HG02610 (cell line): ENCODE data around the gene PLAGL2.
"Not testable (repeated sequence)": the region's sequence is repeated elsewhere in the genome, so short reads cannot be mapped to it uniquely, and the experiment has no call there.

ENCODE experiments used
- ATAC-seq: cut with Tn5 transposase; IDR thresholded peaks from one replicate; pipeline ENCODE4 v1.9.1; 2021; ENCODE audit warnings: mild to moderate bottlenecking, moderate library complexity; ENCODE audit not compliant: unreplicated experiment

PLAGL2 gene, protein sequence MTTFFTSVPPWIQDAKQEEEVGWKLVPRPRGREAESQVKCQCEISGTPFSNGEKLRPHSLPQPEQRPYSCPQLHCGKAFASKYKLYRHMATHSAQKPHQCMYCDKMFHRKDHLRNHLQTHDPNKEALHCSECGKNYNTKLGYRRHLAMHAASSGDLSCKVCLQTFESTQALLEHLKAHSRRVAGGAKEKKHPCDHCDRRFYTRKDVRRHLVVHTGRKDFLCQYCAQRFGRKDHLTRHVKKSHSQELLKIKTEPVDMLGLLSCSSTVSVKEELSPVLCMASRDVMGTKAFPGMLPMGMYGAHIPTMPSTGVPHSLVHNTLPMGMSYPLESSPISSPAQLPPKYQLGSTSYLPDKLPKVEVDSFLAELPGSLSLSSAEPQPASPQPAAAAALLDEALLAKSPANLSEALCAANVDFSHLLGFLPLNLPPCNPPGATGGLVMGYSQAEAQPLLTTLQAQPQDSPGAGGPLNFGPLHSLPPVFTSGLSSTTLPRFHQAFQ

DNA sequence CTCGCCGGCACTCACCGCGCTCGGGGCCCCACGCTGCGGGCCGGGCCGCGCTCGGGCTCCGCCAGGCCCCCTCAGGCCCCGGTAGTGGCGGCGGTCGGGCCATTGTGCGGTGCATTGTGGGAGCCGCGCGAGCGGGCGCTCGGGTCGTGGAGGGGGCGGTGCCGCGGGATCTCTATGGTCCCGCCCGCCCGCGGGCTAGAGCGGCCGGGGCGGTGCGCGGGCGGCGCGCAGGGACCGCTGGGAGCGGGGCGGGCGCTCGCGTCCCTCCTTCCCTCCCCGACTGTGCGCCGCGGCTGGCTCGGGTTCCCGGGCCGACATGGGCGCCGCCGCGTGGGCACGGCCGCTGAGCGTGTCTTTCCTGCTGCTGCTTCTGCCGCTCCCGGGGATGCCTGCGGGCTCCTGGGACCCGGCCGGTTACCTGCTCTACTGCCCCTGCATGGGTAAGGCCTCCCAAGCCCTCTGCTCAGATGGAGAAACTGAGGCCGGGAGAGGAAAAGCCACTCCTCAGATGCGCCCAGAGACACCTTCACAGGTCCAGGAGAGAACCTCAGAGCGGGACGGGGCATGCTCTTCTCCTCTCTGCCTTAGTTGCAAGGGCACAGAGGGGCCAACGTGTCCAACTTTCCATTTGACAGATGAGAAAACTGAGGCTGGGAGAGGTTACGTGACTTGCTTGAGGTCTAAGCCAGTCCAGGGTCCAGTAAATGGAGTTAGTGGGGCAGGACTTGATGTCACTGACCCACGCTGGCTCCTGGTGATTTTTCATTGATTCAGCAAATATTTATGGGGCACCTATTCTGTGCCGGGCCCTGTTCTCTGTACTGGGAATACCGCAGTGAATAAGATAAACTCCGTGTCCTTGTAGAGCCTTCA, at the start of gene PLAGL2, which contains the start of gene POFUT1:
TSS of gene PLAGL2 (minus strand) at position 118 of the 873 bp plus-strand sequence. CDS start 5,565 bp downstream, outside the sequence.
TSS of gene POFUT1 (plus strand) at position 255 of the 873 bp plus-strand sequence. CDS start at position 317, 62 bp downstream.
- ATAC-seq: peak; percentile 90

DNA sequence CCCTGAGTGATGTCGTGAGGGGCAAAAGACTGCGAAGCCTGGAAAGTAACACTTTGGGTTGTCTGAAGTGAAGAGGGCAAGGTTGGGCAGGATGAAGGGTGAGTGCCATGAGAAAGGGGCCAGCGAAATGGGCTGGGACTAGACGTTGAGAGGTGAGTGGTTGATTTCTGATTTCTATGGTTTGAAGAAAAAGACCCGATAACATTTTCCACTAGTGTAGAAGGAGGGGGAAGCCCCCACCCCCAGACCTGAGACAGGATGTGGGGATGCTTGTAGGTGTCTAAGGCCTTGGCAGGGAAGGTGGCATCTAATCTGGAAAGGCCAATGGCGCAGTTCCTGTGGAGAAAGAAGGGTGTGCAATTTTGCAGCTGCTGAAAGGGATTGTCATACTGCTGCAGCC, 44.6 kb upstream of the PLAGL2 start:
- ATAC-seq: no peak

DNA sequence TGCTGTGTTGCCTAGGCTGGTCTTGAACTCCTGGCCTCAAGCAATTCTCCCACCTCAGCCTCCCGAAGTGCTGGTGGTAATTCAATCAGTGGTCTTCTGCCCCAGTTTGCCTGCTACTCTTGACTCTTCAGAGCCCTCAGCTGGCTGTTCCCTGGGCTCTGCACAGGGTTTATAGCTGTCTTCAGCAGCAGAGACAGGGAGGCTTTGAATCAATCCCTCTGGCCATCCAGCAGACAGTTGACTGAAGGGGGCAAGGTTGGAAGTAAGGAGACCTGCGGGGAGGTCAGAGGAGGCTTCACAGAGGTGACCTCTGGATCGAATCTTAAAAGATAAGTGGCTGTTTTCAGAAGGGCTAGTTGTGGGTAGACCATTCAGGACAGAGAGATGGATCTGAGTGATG, 43.9 kb upstream of the PLAGL2 start:
- ATAC-seq: no peak

DNA sequence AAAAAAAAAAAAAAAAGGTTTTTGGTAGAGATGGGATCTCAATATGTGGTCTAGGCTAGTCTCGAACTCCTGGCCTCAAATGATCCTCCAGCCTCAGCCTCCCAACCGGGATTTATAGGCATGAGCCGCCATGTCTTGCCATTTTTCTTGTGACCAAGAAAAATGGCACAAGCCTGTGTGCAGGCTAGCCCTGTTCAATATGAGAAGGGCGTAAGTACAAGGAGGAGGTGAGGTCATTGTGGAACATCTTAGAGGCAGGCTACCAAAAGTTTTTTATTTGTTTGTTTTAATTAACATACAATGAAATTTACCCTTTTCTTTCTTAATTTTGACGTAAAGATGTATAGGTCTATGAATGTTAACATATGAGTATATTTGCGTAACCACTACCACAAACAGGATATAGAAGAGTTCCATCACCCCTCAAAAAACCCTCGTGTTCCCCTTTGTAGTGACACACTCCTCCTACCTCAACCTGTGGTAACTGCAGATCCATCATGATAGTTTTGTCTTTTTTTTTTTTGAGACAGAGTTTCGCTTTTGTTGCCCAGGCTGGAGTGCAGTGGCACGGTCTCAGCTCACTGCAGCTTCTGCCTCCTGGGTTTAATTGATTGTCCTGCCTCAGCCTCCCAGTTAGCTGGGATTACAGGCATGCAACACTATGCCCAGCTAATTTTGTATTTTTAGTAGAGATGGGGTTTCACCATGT, 41.6 kb upstream of the PLAGL2 start:
- no peak for ATAC-seq

DNA sequence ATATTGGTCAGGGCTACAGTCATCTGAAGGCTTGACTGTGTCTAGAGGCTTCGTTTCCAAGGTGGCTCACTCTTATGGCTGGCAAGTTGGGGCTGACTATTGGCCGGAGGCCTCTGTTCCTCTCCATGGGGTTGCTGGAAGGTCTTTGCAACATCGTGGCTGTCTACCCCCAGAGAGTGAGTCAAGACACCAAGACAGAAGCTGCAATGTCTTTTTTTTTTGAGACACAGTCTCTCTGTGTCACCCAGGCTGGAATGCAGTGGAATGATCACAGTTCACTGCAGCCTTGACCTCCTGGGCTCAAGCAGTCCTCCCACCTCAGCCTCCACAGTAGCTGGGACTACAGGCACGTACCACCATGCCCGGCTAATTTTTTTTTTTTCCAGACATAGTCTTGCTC, 40.5 kb upstream of the PLAGL2 start:
- ATAC-seq: no peak

DNA sequence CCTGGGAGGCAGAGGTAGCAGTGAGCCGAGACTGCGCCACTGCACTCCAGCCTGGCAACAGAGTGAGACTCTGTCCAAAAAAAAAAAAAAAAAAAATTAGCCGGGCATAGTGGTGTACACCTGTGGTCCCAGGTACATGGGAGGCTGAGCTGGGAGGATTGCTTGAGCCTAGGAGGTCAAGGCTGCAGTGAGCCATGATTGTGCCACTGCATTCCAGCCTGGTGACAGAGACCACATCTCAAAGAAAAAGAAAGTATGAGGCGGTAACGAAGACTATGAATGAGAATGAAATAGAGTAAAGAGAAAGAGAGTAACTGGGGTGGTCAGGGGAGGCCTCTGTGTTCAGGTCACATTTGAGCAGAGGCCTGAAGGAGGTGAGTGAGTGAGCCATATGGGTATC, 38.7 kb upstream of the PLAGL2 start:
- not testable (repeated sequence) for ATAC-seq

DNA sequence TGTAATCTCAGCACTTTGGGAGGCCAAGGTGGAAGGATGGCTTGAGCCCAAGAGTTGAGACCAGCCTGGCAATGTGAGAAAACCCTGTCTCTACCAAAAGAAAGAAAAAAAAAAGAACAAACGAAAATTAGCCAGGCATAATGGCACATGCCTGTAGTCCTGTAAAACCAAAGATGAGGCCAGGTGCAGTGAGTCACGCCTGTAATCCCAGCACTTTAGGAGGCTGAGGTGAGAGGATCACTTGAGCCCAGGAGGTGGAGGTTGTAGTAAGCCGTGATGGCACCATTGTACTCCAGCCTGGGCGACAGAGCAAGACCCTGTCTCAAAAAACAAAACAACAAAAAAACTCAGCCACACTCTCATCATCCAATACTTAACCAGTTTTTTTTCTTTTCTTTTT, 37.4 kb upstream of the PLAGL2 start:
- no peak for ATAC-seq

DNA sequence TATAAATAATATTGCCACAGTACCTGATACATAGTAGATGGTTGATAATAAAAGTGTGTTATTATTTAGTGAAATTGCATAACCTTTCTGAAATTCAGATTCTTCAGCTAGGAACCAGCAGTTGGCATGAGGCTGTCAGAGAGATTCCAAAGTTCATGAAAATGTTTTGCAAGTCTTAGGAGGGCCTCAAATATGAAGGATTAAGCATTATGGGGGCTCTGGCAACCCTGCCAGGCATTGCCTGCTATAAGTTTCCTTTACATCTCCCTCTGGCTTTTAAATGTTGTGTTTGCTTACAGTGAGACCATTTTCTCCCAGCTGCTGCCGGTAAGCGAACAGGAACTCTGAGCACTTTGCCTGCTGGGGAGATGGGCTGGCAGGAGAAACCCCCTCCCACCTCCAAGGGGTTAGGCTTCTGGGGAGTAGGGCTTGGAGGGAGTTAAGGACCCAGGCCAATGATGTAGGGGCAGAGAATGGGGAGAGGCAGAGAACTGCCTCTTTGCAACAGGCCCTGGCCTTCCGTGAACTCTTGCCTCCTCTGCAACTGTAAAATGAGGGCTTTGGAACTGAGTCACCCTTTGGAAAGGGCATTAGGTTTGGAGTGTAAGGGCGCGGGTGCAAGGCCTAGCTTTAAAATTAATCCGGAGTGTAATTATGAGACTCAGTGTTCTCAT, 36.7 kb upstream of the PLAGL2 start:
- ATAC-seq: no peak

DNA sequence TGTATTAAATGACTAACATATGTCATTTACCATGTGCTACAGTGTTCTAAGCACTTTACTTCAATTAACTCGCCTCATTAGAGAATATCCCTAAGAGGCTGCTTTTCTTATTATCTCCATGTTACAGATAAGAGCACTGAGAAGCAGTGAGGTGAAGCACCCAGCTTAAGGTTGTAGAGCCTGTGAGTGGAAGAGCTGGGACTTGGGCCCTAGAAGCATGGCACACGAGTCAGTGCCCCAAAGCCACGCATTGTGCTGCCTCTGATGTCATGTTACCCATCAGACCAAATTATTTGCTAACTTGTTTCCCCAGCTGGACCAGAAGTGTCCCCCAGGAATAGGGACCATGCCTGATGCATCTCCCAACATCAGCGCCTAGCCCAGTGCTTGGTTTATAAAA, 34.3 kb upstream of the PLAGL2 start:
- ATAC-seq: no peak

DNA sequence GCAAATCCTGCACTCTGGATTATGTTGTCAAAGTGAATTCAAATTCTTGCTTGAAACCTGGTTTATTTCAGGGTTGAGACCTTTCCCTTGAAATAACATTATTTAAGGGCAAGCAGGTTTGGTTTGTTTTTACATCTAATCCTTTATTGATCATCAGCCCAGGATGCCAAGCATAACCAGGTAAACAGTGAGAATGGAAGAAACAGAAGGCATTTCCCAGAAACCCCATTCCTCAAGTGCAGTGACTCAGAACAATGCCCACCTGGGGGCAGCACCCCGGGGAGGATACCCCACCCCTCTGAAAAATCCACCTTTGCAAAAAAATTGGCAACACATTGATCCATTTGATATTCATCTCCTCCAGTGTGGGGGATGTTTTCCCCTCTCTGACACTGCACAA, 32.7 kb upstream of the PLAGL2 start:
- no peak for ATAC-seq

DNA sequence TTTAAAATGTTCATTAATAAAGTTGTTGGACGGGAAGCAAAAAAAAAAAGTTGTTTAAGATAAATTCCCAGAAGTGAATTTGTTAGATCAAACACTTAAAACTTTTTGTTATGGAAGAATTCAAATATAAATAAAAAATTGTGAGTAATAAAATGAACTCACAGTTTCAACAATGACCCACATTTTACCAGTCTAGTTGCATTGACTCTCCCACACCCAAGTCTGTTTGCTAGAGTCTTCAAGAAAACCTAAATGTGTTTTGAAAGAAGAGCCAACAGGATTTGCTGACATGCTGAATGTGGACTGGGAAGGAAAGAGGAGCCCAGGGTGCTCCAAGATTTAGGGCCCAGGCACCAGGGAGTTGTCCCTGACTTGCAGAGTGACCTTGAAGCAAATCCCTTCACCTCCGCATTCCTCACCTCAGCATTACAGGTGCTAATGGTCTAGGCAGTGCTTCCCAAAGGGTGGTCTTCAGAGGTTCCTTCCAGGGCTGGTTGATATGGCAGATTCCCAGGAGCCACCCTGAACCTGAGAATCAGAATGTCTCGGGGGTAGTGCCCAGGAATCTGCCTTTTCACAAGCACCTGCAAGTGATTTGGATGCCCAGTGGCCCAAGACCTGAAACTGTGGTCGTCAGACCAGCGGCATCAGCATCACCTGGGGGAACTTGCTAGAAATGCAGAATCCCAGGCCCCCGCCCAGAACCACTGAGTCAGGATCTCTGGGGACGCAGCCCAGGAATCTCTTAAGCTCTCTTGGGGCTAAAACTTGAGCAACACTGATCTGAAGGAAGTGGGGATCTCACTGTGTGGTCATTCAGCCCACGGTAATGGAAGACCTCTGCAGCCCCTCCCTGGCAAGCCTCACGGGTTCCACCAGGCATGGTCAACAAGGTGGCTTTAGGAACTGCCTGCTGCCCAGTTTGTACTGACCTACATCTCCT, 31.2 kb upstream of the PLAGL2 start:
- ATAC-seq: no peak

DNA sequence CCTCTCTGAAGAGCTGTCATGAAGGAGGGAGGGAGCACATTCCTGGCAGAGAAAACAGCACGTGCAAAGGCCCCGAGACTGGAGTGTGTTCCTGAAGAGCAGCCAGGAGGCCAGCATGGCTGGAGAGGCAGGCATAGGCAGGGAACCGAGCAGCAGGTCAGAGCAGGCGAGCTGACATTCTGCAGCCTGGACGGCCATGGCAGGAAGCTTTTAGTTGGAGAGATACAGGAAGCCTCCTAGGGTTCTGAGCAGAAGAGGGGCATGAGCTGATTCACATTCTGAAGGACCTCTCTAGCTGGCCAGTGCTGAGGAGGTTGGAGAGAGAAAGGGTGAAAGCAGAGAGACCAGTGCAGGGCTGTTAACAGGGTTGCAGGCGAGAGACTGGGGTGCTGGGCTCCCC, 29.9 kb upstream of the PLAGL2 start:
- no peak for ATAC-seq

DNA sequence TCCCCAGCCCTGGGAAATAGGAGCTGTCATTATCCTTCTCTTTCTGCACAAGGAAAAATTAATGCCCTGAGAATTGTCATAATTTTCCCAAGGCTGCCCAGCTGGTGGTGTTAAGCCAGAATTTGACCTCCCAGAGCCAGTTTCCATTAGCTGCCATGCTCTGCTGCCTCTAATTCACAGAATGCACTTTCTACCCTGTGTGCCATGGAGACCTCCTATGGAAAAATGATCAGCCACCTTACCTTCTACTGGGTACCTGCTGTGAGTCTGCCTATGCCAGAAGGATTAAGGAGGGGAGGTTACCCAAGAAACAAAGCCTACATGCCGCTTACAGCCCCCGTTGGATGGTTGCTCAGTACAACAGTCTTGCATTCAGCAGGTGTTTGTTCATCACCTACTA, 29.3 kb upstream of the PLAGL2 start:
- no peak for ATAC-seq

DNA sequence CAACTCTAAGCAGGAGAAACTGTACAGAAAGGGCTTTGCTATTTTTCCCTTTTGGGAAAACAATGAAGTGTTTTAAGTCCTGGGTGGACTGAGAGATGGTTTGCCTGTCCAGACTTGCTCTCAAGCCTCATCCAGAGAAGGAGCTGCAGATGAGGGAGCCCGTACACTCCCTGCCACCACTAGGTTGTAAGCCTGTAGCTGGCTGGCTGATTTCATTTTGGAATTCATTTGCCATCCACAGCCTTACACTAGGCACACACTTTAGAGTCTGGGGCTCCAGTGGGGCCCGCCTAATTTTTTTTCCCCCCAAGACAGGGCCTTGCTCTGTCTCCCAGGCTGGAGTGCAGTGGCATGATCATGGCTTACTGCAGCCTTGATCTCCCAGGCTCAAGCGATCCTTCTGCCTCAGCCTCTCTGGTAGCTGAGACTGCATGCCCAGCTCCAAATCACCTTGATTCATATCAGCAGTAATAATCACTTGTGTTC, 28.5 kb upstream of the PLAGL2 start:
- ATAC-seq: no peak

DNA sequence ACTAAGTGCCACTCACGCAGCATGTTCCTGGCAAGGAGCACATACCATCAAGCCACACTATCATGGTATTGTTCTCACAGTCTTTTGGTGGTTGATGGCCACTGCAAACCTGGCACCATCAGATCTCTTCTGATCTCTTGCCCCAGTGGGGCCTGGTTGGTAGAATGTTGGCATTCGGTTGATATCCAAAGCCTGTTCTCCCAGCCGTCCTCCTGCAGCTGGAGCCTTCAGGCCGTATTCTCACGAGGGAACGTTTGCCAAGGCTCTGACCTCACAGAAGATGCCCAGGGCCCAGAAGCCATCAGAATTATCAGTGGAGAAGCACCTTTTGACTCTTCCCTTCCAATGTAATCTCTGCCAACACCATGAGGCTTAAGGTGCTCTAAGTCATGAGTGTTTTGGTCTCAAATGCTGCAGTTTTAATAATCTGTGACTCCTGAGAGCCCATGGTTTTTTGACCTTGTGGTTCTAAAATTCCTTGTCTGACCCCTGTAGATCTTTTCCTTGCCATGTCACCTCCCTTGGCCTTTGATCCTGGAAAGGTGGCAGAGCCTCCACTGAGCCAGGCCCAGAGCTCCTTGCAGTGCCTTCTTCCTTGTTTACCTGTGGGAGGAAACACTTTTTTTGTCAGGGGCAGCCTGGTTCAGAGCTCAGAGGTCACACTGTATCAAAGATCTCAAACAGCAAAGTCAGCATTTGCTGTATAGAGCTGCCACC, 27.9 kb upstream of the PLAGL2 start:
- ATAC-seq: no peak

DNA sequence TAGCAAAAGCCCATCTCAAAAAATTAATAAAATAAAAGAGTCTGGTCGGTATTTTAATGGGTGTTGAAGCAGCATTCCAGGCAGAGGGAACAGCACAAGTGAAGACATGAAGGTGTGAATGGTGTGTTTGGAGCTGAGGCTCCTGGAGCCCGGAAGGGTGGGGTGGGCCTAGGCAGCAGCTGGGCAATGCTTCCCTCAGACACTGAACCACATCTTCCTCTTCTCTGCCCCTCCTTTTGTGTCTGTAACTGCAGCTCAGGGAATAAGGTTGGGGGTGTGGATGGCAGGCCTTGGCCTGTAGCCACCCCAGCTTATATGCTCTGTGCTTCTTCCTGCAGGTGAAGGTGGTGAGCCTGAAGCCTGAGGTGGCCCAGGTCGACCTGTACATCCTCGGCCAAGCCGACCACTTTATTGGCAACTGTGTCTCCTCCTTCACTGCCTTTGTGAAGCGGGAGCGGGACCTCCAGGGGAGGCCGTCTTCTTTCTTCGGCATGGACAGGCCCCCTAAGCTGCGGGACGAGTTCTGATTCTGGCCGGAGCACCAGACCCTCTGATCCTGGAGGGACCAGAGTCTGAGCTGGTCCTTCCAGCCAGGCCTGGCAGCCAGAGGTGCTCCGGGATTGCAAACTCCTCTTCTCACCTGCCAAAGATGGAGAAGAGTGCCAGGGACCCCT, 26.7 kb upstream of the PLAGL2 start:
- ATAC-seq: no peak

DNA sequence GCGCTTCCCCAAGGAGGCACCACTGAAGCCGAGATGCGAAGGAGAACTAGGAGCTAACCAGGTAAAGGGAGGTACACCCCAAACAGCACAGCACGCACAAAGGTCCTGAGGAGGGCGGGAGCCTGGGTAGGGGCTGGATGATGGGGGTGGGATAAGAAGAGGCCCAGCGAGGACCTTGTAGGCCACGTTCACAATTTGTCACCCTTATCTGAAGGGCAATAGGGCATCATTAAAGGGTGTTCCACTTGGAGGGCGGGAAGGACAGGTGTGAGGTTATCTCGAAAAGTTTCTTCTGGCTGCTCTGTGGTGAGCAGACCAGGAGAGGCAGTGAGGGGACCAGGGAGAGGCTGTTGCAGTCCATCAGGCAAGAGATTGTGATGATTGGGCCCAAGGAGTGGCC, 25.7 kb upstream of the PLAGL2 start:
- ATAC-seq: no peak

DNA sequence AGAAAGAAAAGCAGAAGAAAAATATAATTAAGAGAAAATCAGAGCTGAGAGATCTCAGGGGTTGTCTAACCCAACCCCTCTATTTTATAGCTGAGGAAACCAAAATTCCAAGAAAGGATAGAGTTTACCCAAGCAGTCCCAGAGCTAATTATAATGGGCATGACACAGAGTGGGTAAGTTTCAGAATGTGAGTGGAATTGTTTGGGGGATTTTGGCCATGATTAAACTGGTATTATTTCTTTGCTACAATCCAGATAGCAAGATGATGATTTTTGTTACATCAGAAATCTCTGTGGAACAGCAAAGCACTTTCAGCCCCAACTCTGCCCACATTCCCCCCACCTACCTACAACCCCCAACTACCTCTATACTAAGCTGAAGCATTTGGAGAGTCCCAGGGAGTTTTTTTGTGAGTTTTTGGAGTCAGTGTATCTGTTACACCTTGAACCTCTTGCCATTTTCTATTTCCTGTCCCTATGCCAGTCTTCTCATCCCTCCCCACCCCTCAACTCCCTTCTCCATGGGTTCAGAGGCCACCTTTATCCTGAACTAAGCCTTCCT, 24.9 kb upstream of the PLAGL2 start:
- peak; percentile 46 for ATAC-seq
